CD1c-positive myeloid dendritic cell (primary cell): ENCODE measurements around the gene LLGL2.

Experiments used
- DNase-seq: peaks from one replicate; pipeline ENCODE4 v3.0.0-alpha.2; 2016; ENCODE audit errors: extremely low spot score

Gene LLGL2

GRCh38 chr17:75614006-75614405 lies 88.5 kb downstream of the LLGL2 start:
- no peak for DNase-seq

- DNase-seq: no peak
Measured at GRCh38 chr17:75614556-75615270, 89.2 kb downstream of the LLGL2 start.

DNA sequence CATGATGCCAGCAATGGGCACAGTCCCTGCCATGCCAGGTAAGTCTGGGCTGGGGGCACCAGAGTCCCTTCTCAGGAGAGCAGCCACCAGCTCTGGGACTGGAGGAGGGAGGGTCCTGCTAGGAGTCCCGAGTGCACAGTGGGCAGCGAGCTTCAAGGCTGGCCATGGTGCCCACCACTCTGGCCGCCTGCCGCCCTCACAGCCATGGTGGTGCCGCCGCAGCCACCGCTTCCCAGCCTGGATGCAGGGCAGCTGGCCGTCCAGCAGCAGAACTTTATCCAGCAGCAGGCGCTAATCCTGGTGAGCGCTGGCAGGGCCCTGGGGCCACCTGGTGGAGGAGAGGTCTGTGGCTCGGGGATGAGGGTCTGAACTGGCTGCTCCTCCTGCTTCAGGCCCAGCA lies 89.8 kb downstream of the LLGL2 start:
- DNase-seq: no peak

GRCh38 chr17:75616521-75617122 lies 91.1 kb downstream of the LLGL2 start:
- DNase-seq: no peak

DNA sequence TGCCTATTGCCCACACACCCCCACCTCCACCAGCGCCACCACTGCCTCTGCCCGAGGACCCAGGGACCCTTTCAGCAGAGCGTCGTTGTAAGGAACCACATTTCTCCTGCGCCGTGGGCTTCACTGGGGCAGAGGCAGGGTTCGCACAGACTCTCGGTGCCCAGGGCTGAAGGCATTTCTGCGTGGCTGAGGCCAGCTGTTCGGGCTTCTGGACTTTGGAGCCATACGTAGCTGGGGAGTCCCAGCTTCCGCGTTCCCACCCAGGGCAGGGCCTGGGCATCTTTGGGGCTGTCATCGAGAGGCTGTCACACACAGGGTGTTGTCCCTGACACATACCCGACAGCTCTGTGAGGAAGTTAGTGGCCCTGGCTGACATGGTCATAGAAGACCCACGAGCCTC lies 91.7 kb downstream of the LLGL2 start:
- DNase-seq: no peak

DNA sequence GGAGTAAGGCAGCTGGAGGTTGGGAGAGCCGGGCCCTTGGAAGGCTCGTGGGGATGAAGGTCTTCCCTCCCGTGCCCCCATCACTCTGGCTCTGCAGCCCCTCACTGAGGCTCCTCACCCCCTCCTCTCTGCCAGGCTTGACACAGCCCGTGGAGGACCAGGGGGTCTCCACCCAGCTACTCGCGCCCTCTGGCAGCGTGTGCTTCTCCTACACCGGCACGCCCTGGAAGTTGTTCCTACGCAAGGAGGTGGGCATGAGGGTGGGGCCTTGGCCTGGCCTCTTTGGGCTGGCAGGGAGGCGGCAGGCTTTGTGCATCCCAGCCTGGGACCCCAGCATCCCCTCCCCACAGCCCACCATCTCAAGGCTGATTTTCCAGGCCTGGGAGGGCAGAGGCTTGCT lies 92.2 kb downstream of the LLGL2 start:
- no peak for DNase-seq

DNA sequence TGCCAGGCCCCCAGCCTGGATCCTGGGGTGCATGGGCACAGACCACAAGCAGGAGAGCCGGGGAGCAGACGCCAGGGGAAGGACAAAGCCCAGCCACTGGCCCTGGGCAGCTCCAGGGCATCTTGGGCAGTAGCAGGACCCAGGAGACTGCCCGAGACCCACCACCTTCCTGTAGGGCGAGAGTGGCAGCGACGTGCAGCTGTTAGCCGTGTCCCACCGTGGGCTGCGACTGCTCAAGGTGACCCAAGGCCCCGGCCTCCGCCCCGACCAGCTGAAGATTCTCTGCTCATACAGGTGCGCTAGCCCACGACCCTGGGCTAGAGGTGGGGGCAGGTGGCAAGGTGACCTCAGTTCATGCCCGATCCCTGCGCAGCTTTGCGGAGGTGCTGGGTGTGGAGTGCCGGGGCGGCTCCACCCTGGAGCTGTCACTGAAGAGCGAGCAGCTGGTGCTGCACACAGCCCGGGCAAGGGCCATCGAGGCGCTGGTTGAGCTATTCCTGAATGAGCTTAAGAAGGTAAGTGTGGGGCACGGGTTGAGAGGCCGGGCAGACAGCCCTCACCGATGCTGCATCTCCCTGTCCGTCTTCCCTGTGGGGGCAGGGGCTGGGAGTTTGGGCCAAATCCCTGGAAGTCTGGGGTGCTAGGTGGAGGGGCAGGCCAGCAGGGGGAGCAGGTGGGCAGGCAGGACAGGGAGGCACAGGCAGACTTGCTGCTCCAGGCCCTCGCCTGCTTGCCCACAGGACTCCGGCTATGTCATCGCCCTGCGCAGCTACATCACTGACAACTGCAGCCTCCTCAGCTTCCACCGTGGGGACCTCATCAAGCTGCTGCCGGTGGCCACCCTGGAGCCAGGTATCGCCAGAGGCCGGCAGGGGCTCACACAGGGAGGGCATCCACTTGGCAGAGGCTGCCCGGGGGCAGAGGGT lies 94.3 kb downstream of the LLGL2 start:
- DNase-seq: no peak

DNA sequence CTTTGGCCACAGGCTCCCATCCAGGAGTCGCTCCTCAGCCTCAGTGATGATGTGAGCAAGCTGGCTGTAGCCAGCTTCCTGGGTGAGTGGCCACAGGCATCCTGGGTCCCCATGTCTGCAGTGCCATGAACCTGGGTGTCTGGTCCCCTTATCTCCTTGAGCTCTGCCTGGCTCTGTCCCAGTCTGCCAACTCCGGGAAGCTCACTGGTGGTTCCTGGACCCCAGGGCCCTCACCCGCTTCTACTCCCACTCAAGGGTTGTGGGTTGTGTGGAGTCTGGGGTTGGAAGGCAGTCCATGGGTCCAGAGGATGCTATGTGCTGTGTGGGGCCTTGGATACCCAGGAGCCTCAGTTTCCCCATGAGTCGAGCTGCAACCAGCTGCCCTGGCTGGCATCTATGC lies 96.0 kb downstream of the LLGL2 start:
- no peak for DNase-seq

GRCh38 chr17:75622076-75622475 lies 96.6 kb downstream of the LLGL2 start:
- no peak for DNase-seq

DNA sequence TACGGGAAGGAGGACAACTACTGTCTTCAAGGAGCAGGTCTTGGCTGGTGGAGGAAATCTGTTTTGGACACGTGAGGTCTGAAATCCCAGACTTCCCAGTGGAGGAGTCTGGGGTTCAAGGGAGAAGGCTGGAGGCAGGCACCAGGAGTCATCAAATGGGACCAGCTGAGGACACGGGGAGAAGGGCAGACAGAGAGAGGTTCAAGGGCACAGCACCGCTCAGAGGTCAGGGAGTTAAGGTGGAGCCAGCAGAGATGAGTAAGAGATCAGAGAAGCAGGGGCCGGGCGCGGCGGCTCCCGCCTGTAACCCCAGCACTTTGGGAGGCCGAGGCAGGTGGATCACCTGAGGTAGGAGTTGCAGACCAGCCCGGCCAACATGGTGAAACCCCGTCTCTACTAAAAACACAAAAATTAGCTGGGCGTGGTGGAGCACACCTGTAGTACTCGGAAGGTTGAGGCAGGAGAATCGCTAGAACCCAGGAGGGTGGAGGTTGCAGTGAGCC lies 97.3 kb downstream of the LLGL2 start:
- DNase-seq: no peak

DNA sequence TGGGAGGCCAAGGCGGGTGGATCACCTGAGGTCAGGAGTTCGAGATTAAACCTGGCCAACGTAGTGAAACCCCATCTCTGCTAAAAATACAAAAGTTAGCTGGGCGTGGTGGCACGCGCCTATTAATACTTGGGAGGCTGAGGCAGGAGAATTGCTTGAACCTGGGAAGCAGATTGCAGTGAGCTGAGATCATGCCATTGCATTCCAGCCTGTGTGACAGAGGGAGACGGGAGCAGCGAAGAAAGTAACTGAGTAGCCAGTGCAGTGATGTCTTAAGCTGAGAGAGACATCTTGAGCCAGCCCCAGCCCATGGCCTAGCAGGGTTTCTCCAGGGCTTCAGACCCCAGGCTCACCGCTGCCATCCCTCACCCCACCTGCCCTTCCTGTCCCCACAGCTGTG lies 97.9 kb downstream of the LLGL2 start:
- DNase-seq: no peak

DNA sequence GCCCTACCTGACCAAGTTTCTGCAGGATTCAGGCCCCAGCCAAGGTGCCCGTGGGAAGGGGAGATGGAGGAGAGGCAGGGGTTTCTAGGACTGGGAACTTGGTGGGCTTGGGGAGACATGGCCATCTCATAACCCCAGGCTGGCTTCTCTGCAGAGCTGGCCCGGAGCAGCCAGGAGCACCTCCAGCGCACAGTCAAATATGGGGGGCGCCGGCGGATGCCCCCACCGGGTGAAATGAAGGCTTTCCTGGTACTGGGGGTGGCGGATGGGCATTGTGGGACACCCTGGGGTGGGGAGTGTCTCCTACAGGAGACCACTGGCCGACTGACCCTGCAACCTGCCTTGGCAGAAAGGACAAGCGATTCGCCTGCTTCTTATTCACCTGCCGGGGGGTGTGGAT lies 98.5 kb downstream of the LLGL2 start:
- DNase-seq: no peak
